ENCODE data around the gene PPP4R2.

The PPP4R2 gene

GRCh38 chr3:73004316-73004715 lies 7.7 kb downstream of the PPP4R2 start:
- no peak for TF ChIP-seq CTCF (IDR thresholded peaks at IDR 0.05; ENCODE audit: insufficient read depth, low read depth, low read length, missing control alignments)
- H3K4me3 ChIP-seq (ENCODE audit: low read length), result no peak overlapping the region
- no peak for DNase-seq (ENCODE audit: low read depth)

- no peak for TF ChIP-seq CTCF (IDR thresholded peaks at IDR 0.05; ENCODE audit: insufficient read depth, low read depth, low read length, missing control alignments)
These were observed 11.5 kb downstream of the PPP4R2 start for GRCh38 chr3:73007992-73008712.

GRCh38 chr3:73009008-73009407 lies 12.4 kb downstream of the PPP4R2 start:
- TF ChIP-seq CTCF (IDR thresholded peaks at IDR 0.05; ENCODE audit: insufficient read depth, low read depth, low read length, missing control alignments), result no peak
- no peak overlapping the region for H3K4me3 ChIP-seq (ENCODE audit: low read length)
- DNase-seq (ENCODE audit: low read depth), result no peak

More at GRCh38 chr3:73007992-73008712, 11.5 kb downstream of the PPP4R2 start:
- DNase-seq (ENCODE audit: low read depth), result no peak
- H3K4me3 ChIP-seq (ENCODE audit: low read length), result no peak overlapping the region

- no peak for TF ChIP-seq CTCF (IDR thresholded peaks at IDR 0.05; ENCODE audit: insufficient read depth, low read depth, low read length, missing control alignments)
- peak; percentile 65 for DNase-seq (ENCODE audit: low read depth)
- H3K4me3 ChIP-seq (ENCODE audit: low read length), result no peak overlapping the region
These were observed 13.1 kb downstream of the PPP4R2 start for GRCh38 chr3:73009750-73010149.

- no peak for TF ChIP-seq CTCF (IDR thresholded peaks at IDR 0.05; ENCODE audit: insufficient read depth, low read depth, low read length, missing control alignments)
These were observed 13.5 kb downstream of the PPP4R2 start for GRCh38 chr3:73010158-73010557.

GRCh38 chr3:73018298-73018697 lies 21.7 kb downstream of the PPP4R2 start:
- no peak overlapping the region for H3K4me3 ChIP-seq (ENCODE audit: low read length)
- no peak for TF ChIP-seq CTCF (IDR thresholded peaks at IDR 0.05; ENCODE audit: insufficient read depth, low read depth, low read length, missing control alignments)
- no peak for DNase-seq (ENCODE audit: low read depth)

More at GRCh38 chr3:73010158-73010557, 13.5 kb downstream of the PPP4R2 start:
- no peak for DNase-seq (ENCODE audit: low read depth)
- H3K4me3 ChIP-seq (ENCODE audit: low read length), result no peak overlapping the region

Data from epithelial cell of esophagus (primary cell).